Esophagus mucosa (tissue), 1 donor: Measurements from ENCODE around the gene BANK1. TPM values are rescaled to one million over a fixed set of nuclear protein-coding genes. Genes with fewer than 3 reads are reported as not detected.

Experiments
- ATAC-seq: fragments of 200-7000 bp; cut with Tn5 transposase; one replicate; pipeline ENCODE4 v1.9.1; 2020
- total RNA-seq: library from RNA; stranded (reverse); gene quantifications from one replicate; pipeline ENCODE4 v1.2.4, GENCODE V29; 2023
- donor health status: DM: yes; HTN: yes; CAD: no.

BANK1 gene
- total RNA-seq, 1 donor from 2014 or later, result 1.3 TPM

DNA sequence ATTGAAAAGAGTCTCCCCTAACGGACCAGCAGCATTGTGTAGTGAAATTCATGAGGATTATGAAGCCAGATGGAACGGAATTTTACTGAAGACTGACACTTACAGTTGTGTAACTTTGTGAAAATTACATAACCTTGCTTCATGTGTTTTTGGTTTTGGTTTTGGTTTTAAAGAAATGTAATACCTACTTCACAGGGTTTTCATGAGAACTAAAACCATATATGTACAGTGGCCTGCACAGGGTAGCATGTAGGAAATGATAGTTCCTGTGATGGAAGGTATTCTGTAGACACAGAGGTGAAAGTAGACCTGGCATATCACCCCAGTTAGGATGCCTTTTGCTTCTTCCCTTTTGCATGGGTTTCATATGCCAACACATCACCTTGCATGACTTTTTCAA lies 247.0 kb downstream of the BANK1 start:
- no peak for ATAC-seq

DNA sequence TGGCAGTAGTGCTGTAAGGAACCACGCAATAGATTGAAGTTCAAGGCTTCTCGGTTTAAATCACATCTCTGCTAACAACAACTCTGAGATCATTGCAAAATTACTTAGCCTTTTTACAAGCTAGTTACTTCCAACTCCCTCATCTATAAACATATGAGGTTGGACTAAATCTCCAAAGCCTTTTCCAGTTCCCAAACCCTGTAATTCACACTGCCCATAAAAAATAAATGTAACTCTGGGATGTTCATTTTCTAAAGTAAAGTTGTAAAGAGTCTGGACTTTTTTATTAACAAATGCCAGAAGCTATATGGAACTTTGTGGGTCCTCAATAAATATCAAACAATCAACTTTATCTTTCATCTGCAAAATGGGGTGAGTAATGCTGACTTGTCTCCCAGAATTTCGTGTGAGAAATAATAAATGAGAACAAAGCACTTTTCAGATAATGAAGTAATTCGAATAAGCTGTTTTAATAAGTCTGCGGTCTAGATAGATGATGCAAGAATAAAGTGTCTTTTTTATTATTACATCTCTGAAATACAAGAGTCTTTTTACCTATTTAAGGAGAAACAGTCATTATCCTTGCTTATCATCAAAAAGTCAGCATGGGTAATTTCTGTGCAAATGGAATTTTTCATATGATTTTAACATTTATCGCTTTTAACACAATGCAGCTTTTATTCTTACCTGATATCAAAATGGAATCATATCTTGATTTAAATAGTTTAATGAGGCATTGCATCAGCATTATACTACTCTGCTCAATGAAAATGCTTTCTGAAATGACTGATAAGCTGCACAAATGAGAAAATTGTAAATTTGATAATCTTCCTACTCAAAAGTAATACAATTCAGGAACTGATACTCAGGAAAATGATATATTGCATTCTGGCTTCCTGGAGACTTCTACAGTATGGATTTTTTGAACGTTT lies 252.6 kb downstream of the BANK1 start:
- ATAC-seq, result no peak

DNA sequence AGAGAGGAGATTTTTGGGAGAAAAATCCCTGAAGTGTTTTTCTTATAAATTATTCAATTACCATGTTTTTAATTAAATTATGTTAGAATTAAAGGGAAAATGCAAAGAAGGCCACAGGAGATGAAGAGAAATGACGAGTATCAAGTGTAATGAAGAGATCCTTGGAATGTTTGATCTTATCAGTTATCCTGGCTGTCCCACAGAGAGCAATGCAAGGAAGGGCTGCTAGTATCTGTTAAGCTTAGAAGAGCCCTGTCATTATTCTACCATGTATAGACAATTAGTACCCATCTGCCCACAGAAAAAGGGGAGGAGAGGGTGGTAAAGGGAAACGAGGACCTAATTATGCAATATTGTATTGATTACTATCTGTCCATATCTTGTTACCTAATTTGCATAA lies 257.1 kb downstream of the BANK1 start:
- ATAC-seq, result no peak

DNA sequence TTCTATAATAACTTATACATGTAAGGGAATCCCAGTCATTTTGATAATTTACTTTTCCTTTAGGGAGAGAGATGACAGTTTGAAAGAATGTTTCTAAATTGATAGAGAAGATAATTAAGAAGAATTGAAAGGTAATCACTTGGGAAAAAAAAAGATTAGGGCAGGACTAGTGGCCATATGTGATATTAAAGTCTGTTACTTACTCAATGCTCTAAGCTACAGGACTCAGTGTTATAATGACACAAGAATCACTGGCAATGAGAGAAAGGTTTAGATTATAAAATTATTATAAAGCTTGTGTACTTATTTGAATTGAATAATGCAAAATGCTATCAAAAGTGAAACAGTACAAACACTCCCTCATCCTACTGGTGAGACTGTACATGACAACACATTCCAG lies 265.3 kb downstream of the BANK1 start:
- ATAC-seq, result no peak

DNA sequence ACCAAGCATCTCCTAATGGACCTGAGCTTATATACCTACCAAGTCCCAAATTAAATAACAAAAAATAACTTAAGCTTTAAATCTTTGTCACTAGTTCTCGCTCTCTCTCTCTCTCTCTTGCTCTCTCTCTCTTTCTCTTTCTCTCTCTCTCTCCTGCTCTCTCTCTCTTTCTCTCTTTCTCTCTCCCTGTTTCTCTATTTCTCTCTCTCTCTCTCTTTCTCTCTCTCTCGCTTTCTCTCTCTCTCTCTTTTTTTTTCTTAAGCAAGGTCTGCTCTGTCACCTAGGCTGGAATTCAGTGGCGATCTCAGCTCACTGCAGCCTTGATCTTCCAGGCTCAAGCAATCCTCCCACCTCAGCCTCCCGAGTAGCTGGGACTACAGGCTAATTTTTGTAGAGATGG lies 266.6 kb downstream of the BANK1 start:
- ATAC-seq, result no peak

DNA sequence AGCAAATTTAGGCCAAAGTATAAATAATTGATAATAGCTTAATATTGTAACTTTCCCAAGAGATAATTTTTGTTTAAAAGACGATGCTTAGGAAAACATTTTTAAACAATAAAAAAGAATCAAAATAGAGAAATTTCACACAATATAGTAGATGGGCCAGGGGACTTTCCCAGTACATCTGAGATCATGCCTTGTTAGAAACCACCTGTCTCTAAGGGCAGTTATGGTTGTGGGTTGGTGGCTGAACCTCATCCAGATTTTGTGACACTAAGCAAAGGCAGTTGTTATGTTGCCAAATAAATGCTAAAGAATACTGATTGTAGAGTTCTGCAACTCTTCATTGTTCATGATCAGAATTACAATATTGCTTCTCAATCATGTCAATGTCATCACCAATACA lies 270.6 kb downstream of the BANK1 start:
- no peak for ATAC-seq

DNA sequence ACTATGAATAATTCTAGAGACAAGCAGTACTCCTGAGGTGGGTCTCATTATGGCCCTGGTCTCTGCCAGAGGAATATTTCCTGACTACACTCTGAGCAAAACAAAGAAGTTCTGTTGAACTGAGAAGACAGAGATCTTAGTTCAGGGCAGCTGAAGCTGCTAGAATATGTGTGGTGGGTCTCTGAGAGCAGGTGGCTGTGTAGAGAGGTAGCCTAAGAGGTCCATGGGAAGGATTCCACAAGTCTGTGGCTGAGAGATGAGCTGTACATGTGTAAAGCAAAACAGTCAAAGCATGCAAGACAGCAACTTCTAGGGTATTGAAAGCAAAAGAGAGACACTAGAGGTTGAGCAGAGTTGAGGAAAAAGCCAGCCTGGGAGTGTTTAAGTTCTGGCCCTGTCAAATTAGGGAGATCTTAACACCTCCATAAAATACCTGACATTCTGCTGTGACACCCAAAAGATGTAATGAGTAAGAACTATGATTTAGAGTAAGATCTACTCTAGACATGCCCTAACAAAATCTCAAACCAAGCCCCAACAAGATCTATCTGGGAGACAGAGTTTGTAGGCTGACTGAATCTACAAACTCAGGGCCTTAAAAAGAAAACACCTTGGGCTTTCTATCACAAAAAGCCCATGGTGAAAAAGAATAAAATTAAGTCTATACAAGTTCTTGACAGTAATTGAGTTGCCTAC lies 274.4 kb downstream of the BANK1 start:
- peak; percentile 70 for ATAC-seq

DNA sequence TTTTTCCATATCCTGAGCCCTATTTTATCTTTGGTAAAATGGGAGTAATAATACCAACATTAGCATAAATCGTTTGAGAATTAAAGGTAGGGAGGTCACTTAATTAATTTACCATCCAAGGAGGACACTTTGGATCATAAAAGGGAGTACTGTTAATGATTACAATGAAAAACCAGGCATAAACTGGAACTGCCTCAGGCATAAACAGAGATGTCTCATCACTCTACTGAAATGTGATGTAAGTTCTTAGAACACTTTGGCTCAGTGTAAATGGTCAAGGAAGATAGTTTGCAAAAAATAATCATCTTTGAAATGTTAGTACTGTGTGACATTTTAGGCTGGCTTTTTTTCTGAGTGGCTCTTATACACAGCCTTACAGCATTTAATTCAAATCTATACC lies 286.1 kb downstream of the BANK1 start:
- ATAC-seq, result no peak

DNA sequence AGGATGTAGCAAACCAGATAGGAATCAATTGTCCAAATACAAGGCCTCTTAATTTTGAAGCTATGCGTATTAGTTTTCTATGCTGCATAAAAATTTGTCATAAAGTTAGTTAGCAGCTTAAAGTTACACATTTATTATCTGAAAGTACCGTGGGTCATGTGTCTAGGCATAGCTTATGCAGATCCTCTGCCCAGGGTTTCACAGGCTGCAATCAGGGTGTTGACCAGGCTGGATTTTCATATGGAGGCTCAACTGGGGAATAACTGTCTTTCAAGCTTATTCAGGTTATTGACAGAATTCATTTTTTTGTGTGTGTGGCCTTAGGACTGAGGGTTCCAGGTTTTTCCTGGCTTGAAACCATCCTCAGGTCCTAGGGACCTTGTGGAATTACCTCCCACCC lies 289.7 kb downstream of the BANK1 start:
- ATAC-seq, result no peak

DNA sequence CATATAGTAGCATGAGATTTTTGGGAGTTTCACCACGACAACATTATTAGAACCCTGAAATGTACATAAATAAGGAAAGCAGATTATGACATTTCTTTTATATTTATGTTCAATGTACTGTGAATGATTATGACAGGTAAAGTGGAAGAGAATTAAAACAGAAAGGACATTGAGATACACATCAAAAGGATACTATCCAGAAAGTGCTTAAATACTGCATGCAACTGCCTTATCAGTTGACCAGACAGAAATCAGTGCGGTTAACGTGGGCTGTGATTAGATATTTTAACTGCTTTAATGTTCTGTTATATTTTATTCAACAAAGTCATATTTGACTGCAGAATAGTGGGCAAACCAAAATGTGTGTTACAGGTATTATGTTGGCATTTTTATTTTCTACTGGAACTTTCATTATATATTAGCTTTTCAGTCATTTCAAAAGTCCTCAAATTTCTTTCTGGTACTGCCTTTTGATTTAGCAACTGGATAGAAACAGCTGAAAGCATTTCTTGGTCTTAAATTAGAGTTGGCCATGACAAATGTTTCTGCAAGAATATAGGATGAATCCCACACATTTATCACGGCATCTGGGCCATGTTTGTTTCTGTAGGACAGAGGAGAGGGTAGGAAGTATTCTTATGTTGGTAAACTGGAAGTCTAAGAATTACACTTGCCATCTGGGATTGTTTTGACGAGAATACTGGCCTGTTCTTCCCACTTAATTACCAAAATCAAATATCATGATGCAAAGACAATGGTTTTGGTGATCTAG lies 299.5 kb downstream of the BANK1 start:
- ATAC-seq, result no peak

DNA sequence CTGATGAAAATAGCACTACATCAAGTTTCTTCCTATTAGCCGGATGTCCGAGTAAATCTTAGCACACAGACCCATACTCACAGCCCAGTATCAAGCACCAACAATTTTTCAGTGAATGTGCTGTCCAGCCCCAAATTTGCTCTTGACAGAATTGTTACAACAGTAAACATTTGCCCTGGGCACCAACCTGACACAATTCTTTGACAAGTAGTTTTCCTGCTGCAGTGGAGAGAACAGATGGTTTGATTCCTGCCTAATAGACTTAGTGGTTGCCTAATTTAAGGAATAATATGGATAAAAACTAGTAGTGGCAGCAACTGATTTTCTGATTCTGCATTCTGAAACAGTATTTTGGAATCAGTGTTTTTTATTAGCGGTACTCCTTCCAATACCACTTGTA lies 301.1 kb downstream of the BANK1 start:
- no peak for ATAC-seq

DNA sequence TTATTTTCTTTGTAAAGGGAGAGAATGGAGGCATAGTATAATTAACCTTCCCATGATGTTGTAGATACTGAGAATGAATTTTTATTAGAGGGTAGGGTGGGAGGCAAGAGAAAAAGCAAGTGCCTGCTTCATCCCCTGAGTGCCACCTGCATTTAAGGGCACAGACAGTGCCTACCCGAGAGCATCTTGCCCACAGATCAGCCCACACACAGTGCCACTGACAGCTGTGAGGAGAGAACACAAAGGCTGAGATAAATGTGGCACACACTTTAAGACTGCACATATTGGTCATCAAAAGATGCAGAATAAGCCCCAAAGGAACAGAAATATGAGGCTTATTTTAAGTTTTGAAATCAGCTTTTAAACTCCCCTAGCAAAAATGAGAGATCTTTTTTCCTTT lies 304.0 kb downstream of the BANK1 start:
- no peak for ATAC-seq

DNA sequence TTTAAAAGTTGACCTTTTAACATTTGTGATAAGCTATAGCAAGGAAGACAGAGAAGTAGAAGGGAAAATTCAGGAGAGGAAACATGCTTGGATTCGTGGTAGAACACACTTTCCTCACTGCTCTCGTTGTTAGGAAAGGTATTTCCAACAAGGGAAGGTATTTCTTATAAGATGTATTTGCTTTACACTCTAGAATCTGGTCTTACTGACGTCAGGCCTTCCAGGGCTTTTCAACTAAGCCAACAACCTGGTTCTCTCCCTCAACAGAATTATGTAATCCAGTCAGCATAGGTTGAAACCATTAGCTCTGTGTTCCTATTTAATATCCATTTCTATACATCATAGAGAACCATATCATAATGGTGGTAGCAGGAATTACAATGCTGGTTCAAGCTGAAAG lies 312.8 kb downstream of the BANK1 start:
- ATAC-seq, result no peak

DNA sequence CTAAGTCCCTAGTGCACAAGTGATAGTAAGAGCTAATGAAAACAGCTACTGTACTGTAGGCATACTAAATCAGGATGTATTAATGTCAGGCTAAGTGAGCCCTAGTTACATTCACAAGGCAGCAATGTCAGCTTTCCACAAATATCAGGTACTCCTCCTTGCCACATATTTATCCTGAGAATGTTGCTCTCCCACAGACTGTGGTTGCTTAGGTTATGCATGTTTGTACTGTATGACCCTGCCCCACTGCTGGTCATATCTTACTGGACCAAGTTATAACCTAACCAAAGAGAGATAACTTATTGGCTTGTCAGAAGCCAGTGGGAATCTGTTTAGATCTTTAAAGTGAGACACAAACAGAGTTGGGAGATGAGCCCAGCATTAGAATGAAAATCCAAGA lies 313.7 kb downstream of the BANK1 start:
- no peak for ATAC-seq

DNA sequence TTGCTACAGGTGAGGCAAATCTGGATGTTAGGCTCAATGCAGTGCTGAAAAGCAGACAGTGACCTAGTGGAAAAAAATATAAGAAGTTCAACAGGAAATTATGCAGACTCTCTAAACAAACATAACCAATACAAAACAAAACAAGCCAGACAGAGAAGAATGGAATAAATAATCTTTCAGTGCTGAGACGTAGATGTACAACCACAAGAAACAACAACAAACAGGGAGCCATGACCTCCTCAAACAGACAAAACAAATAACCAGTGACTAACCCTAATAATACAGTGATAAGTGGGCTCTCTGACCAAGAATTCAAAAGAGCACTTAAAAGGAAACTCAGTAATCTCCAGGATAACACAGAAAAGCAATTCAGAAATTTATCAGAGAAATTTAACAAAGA lies 315.5 kb downstream of the BANK1 start:
- no peak for ATAC-seq

DNA sequence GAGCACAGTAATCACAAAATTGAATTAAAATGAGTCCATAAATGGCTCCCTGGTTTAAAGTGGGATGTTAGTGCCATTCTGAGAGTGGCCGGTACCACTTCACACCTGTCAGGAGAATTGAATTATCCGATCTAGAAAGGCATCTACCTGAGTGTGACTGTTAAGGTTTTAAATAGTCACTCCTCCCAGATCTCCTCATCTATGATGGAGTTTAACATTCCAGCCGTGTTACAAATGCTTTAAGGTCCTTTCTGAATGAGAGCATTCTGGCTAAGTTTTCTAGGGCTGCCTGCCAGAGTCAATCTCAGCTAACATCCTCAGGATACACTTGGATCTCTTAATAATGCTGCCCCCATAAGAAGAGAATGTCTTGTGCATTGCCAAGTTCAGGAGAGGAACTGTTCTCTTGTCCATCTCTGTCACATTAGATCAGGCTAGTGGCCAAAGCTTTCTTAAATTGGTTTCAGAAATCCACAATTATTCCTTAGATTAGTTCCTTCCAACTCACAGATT lies 323.6 kb downstream of the BANK1 start:
- ATAC-seq, result no peak

DNA sequence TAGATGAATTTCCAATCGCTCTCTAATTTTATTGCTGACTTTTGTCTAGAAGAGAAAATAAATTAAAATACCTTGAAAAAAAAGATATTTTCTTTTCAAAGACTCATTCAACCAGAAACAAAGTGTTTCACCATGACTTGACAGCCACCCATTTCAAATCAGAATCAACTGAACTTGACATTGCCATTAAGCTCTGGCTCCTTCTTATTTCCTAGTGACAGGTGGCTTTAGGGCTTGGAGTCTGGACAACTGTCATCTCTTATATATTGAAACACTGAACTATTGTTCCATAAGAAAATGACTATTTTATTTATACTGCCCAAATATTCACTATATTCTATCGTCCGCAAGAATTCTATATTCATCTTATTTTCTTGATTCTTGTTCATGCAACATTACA lies 325.6 kb downstream of the BANK1 start:
- no peak for ATAC-seq

DNA sequence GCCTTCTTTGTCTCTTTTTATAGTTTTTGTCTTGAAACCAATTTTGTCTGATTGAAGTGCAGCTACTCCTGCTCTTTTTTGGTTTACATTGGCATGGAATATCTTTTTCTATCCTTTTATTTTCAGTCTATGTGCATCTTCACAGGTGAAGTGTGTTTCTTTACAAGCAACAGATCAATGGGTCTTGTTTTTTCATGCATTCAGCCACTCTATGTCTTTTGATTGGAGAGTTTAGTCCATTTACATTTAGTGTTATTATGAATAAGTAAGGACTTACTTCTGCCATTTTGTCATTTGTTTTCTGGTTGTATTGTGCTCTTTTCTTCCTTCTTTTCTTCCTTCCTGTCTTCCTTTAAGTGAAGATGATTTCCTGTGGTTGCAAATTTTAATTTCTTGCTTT lies 330.3 kb downstream of the BANK1 start:
- no peak for ATAC-seq
